Kidney glomerular epithelial cell (primary cell): Measurements from ENCODE around the gene PEX6.
"Not testable (repeated sequence)": the region's sequence is repeated elsewhere in the genome, so short reads cannot be mapped to it uniquely, and the experiment has no call there.

Experiments
- DNase-seq: peaks from one replicate; lab custom pipeline; 2025; lab: John Stamatoyannopoulos, UW

The PEX6 gene

GRCh38 chr6:42998205-42998604 is 19.2 kb upstream of the PEX6 start:
- not testable (repeated sequence) for DNase-seq

DNA sequence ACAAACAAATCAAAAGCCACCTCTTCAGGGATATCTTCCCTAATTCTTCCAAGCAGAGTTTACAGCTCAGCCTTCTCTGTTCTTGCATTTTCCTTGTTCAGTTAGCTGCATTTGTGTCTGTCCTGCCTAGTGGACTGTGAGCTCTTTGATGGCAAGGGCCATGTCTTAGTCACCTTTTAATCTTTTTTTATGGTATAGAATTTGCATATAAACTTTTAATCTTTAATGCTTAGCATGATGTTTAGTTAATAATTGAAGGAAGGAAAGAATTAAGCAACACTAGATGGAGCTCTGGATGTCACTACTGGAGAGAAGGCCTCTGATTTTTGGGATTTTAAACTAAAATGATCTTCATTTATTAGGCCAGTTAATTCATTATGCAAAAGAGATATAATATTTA is 17.5 kb upstream of the PEX6 start:
- peak; percentile 15 for DNase-seq

DNA sequence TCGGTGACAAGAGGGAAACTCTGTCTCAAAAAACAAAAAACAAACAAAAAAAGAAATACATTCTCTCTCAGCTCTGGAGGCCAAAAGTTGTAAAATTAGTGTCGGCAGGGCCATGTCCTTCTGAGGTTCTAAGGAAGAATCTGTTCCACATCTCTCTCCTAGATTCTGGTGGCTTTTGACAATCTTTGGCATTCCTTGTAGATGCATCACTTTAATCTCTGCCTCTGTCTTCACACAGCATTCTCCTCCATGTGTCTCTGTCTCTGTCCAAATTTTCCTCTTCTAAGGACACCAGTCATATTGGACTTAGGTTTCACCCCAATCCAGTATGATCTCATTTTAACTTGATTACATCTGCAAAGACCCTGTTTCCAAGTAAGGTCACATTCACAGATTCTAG is 14.5 kb upstream of the PEX6 start:
- no peak for DNase-seq

- no peak for DNase-seq
Observed at GRCh38 chr6:42989923-42990322, 10.9 kb upstream of the PEX6 start.

DNA sequence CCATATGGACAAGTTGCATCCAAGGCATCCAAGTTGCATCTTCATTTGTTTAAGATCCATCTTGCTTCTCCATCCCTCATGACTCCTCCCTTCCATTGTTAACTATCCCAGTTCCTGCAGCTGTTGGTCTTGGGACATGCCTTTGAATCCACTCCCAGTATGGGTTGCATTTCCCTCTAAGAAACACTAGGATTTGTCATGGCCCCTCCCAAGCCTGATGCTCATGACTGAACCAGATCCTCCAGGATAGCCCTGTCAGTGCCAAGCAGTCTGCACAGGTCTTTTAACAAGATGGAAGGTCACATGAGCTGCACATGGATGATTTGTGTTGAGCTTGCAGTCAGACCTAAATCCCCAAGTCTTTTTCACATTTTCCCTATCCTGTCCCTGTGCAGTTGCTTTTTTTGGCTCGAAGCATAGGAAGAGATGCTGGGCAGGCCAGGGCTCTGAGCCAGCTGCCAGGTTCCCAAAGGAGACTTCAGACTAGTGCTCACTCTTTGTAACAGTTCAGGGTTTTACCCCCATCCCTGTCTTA is 9.6 kb upstream of the PEX6 start:
- DNase-seq, result no peak

GRCh38 chr6:42987533-42988451 is 8.8 kb upstream of the PEX6 start:
- no peak for DNase-seq

GRCh38 chr6:42984924-42985475 is 6.0 kb upstream of the PEX6 start:
- no peak for DNase-seq

DNA sequence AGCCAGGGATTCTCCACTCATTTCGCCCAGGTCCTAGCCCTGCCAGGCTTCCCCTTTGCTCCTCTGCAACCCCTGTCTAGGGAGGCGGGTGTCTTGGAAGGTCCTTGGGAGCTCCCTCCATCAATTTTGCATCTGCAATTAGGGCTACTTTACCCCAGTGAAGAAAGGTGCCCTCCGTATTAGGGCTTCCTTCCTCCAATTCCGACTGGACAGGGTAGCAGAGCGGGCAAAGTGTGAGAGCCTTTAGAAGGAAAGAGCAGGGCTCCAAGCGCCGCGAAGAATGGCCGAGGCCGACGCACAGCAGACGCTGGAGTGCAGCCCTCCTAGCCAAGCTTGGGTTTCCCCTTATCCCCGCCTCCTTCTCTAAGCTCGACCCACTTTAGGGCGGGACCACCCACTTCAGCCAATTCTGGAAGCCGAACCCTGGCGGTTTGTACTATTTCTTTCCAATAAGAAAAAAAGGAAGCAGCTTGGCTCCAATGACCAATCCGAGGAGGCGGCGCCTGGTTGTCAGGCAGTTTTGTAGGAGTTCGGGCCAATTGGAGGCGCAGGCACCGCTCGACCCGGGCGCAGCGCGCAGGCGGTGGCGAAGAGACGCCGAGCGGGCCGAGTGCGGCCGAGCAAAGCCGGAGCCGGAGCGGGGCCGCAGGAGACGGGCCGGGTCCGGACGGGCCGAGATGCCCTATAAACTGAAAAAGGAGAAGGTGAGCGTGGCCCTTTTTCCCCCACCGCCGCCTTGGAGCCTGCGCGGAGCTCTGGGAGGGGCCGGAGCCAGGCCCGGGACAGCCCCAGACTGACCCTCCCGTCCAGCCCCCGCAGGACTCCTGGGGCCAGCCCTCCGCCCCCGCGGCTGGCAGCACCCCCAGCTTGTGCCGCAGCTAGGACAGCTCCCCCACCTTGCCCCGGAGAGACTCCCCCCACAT is 5.3 kb upstream of the PEX6 start, which contains the start of gene PPP2R5D:
Gene PPP2R5D, plus strand, starts transcription at position 570 of the 923 bp plus-strand sequence. Its CDS starts 108 bp downstream, at position 678.
- DNase-seq, result peak; percentile 99

DNA sequence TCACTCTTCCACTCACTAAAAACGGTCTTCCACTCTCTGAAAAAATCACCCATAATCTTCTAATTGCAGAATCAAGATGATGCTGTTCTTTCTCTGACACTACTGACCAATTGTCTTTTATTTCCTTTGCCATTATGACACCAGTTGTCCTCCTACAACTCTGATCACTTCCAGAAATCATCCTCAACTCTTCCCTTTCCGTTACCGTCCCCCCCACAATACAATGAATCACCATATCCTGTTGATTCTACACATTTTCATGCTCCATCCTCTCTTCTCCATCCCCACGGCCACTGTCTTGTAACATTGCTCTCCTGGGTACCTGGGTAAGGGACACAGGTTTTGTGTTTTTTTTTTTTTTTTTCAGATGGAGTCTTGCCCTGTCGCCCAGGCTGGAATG is 2.9 kb upstream of the PEX6 start:
- DNase-seq, result no peak

- peak; percentile 53 for DNase-seq
Observed at GRCh38 chr6:42979523-42980177, 669 bp upstream of the PEX6 start.

DNA sequence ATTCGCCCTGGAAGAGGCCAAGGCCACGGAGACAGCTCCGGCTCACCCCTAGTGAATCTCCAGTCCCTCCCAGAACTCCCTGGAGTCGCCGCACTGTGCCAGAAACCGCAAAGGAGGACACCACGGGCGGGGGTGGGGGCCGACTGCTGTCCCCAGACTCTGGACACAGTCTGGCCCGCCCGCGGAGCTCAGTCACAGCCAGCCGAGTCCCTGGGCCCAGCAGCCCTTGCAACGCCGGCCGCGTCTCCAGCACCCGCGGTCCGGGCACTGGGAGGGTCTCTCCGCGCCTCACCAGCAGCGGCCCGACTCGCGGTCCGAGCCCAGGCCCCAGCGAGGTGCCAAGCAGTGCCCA is 518 bp downstream of the PEX6 start:
- DNase-seq, result no peak

- DNase-seq, result no peak
Observed at GRCh38 chr6:42974919-42975505, 4.0 kb downstream of the PEX6 start.

DNA sequence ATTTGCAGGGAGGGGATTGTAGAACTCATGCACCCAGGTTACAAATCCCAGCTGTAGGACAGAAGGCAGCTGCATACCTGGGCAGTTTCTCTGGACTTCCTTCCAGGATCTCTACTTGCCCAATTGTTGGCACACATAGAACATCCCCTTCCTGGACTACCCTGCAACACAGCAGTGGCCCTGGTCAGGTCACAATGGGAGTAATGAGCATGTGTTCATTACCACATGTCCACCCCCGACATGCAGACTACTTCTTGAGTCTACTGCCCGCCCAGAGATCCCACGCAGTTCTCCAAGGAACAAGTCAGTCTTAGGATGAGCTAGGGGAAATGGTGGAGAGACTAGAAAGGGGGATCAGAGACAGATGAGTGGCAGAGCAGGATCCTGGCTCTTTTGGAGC is 5.1 kb downstream of the PEX6 start:
- DNase-seq, result no peak

GRCh38 chr6:42971746-42972327 is 7.1 kb downstream of the PEX6 start:
- no peak for DNase-seq

GRCh38 chr6:42970871-42971612 is 7.9 kb downstream of the PEX6 start:
- no peak for DNase-seq

GRCh38 chr6:42969934-42970333 is 9.0 kb downstream of the PEX6 start:
- DNase-seq, result no peak

- no peak for DNase-seq
Observed at GRCh38 chr6:42969431-42969830, 9.6 kb downstream of the PEX6 start.

DNA sequence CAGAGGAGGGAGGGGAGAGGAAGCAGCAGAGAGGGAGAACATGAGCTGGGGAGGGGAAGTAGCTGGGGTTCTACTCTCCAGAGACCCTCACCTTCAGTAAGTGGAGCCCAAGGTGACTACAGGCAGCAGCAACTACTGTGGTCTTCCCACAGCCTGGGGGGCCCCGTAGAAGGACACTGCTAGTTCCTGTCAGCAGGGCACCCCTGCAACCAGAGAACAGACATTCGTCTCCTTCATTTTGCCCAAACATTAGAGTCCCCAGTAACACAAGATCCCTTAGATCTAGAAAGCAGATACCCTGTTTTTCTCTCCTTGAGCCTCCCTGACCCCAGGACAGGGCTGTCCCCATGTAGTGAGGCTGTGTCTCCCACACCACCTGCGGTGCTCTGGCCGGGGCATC is 10.2 kb downstream of the PEX6 start:
- DNase-seq, result no peak

GRCh38 chr6:42968126-42968701 is 10.8 kb downstream of the PEX6 start:
- DNase-seq, result no peak

DNA sequence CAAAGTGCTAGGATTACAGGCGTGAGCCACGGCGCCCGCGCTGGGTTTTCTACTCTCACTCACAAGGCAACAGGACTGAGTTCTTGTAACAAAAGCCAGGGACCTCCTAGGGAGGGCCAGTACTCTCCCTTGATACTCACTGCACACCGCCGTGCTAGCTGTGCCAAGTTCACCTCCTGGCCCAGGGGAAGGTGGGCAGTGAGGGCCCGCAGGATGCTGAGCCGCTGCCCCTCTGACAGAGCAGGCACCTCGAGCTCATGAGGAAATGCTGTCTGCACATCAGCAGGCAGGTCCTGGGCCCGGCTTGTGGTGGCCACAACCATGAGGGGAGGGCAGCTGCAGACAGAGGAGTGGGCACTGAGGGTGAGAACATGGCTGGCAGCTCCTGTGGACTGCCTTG is 11.8 kb downstream of the PEX6 start:
- no peak for DNase-seq
